ENCODE data around the gene IFRD2. TPM values are rescaled to one million over a fixed set of nuclear protein-coding genes. Genes with fewer than 3 reads are reported as not detected.

The IFRD2 gene
- total RNA-seq, 1 experiment from 2014 or later = 223 TPM

GRCh38 chr3:50326182-50326541 lies 33.9 kb upstream of the IFRD2 start:
- H3K27me3 ChIP-seq (ENCODE audit: low read length) = no peaks in the 10 kb centered on the region
- H4K20me1 ChIP-seq (ENCODE audit: low read length) = no peaks in the 10 kb centered on the region
- H3K4me3 ChIP-seq (ENCODE audit: low read length) = no peak overlapping the region
- no peak overlapping the region for H3K9ac ChIP-seq (ENCODE audit: low read length)
- no peak overlapping the region for H2AFZ ChIP-seq (ENCODE audit: low read length)
- no peak overlapping the region for H3K4me2 ChIP-seq (ENCODE audit: low read length)
- H3K4me1 ChIP-seq (ENCODE audit: insufficient read depth, low read length) = peaks cover 10% of the 10 kb centered on the region; the same call in 1 of the 2 replicates
- CTCF ChIA-PET = no interaction called here
- no peaks in the 10 kb centered on the region for H3K9me2 ChIP-seq (replicated peaks; ENCODE audit: low read length)
- no peak for DNase-seq
- H3K27ac ChIP-seq (ENCODE audit: low read length) = no peak overlapping the region
- POLR2A ChIA-PET (ENCODE audit: unreplicated experiment) = no interaction called here
- intact Hi-C loops (cut with micrococcal nuclease) = no loop called here
- H3K9me3 ChIP-seq (ENCODE audit: low read length) = no peaks in the 10 kb centered on the region
- no peaks in the 10 kb centered on the region for H3F3A ChIP-seq (ENCODE audit: low read length, unreplicated experiment)
- no TSS peak for BruUV-seq (replicated peaks)
- peaks cover 19% of the 10 kb centered on the region for H3K79me2 ChIP-seq (ENCODE audit: low read length)
- TF ChIP-seq EZH2 (IDR thresholded peaks at IDR 0.05; ENCODE audit: low read length, unreplicated experiment) (no peak), CTCF (conservative IDR thresholded peaks at IDR 0.05; ENCODE audit: low read depth, low read length) (no peak), EZH2phosphoT487 (IDR thresholded peaks at IDR 0.05; ENCODE audit: borderline replicate concordance, low read length) (no peak)
- peaks cover 15% of the 10 kb centered on the region; the same call in 1 of the 2 replicates for H3K36me3 ChIP-seq (ENCODE audit: low read depth, low read length)
- no peak for ATAC-seq

DNA sequence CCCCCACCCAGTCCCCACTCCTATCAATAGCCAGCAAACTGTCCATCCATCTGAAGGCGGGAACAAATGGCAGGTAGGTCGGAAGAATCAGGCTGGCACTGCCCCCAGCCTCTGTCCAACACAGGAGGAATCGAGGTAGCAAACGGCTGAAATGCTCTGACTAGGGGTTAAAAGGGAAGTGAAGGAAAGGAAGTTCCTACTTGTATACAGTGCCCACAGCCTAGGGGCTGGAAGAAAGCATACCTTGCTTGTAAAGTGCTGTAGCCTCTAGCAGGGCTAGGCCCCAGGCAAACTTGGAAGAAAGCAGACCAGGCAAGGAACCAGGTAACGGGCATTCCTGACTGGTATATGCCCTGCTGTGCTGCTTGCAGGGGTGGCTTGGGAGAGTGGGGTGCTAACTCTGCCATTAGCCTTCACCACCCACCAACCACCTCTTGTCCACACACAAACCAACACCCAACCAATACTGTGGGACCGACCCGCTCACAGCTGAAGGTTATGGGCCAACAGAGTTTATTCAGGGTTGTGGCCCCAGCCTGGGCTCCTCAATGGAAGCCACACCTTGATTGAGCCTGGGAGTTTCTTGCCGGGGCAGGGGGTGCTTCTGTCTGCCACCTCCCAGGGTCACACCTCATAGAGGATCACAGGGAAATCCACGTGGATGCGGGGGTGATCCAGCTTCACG lies 33.4 kb upstream of the IFRD2 start:
- CTCF ChIA-PET = interaction anchor here (0.6 kb wide), 1 partner anchor 12 kb away, joined by 3 read pairs; no protein-coding TSS in a partner anchor
- no peak for ATAC-seq
- TF ChIP-seq CTCF (conservative IDR thresholded peaks at IDR 0.05; ENCODE audit: low read depth, low read length) (no peak), EZH2phosphoT487 (IDR thresholded peaks at IDR 0.05; ENCODE audit: borderline replicate concordance, low read length) (no peak), EZH2 (IDR thresholded peaks at IDR 0.05; ENCODE audit: low read length, unreplicated experiment) (no peak)
- no peaks in the 10 kb centered on the region for H3K9me2 ChIP-seq (replicated peaks; ENCODE audit: low read length)
- DNase-seq = no peak
- no peak overlapping the region for H3K27ac ChIP-seq (ENCODE audit: low read length)
- H3K4me3 ChIP-seq (ENCODE audit: low read length) = no peak overlapping the region
- no peaks in the 10 kb centered on the region for H3K27me3 ChIP-seq (ENCODE audit: low read length)
- peaks cover 10% of the 10 kb centered on the region; the same call in 1 of the 2 replicates for H3K36me3 ChIP-seq (ENCODE audit: low read depth, low read length)
- H3K4me1 ChIP-seq (ENCODE audit: insufficient read depth, low read length) = peaks cover 10% of the 10 kb centered on the region; the same call in 1 of the 2 replicates
- no peaks in the 10 kb centered on the region for H4K20me1 ChIP-seq (ENCODE audit: low read length)
- POLR2A ChIA-PET (ENCODE audit: unreplicated experiment) = interaction anchor here (0.6 kb wide), 1 partner anchor 90 kb away, joined by 5 read pairs; no protein-coding TSS in a partner anchor
- H2AFZ ChIP-seq (ENCODE audit: low read length) = no peak overlapping the region
- intact Hi-C loops (cut with micrococcal nuclease) = no loop called here
- H3K79me2 ChIP-seq (ENCODE audit: low read length) = peaks cover 22% of the 10 kb centered on the region
- no TSS peak for BruUV-seq (replicated peaks)
- H3K9me3 ChIP-seq (ENCODE audit: low read length) = no peaks in the 10 kb centered on the region
- no peaks in the 10 kb centered on the region for H3F3A ChIP-seq (ENCODE audit: low read length, unreplicated experiment)
- no peak overlapping the region for H3K4me2 ChIP-seq (ENCODE audit: low read length)
- H3K9ac ChIP-seq (ENCODE audit: low read length) = no peak overlapping the region

DNA sequence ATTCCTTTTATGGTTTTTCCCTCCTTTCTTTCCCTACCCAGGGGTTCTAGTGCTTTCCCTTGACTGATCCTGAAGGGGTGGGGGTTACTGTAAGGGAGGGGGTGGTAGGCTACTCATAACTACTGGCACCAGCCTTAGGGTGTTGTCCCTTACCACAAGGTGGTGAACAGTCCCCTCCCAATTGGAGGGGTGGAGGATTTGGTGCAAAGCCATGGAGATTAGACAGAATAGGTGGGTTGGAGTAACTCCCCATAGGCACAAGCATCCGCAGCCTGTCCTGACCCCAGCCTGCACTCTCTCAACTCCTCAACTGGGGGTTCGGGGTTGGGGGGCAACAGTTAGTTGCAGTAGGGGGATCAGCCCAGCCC lies 32.9 kb upstream of the IFRD2 start:
- peaks cover 28% of the 10 kb centered on the region for H3K79me2 ChIP-seq (ENCODE audit: low read length)
- H2AFZ ChIP-seq (ENCODE audit: low read length) = no peak overlapping the region
- H3K9me2 ChIP-seq (replicated peaks; ENCODE audit: low read length) = no peaks in the 10 kb centered on the region
- H3F3A ChIP-seq (ENCODE audit: low read length, unreplicated experiment) = no peaks in the 10 kb centered on the region
- H3K9ac ChIP-seq (ENCODE audit: low read length) = no peak overlapping the region
- no peaks in the 10 kb centered on the region for H3K9me3 ChIP-seq (ENCODE audit: low read length)
- no peak overlapping the region for H3K4me2 ChIP-seq (ENCODE audit: low read length)
- H4K20me1 ChIP-seq (ENCODE audit: low read length) = no peaks in the 10 kb centered on the region
- H3K4me3 ChIP-seq (ENCODE audit: low read length) = no peak overlapping the region
- TF ChIP-seq EZH2phosphoT487 (IDR thresholded peaks at IDR 0.05; ENCODE audit: borderline replicate concordance, low read length) = no peak
- TF ChIP-seq CTCF (conservative IDR thresholded peaks at IDR 0.05; ENCODE audit: low read depth, low read length) = no peak
- TF ChIP-seq EZH2 (IDR thresholded peaks at IDR 0.05; ENCODE audit: low read length, unreplicated experiment) = no peak
- no peaks in the 10 kb centered on the region for H3K27me3 ChIP-seq (ENCODE audit: low read length)
- peaks cover 5% of the 10 kb centered on the region; the same call in 1 of the 2 replicates for H3K36me3 ChIP-seq (ENCODE audit: low read depth, low read length)
- BruUV-seq (replicated peaks) = no TSS peak
- peaks cover 15% of the 10 kb centered on the region; the same call in 1 of the 2 replicates for H3K4me1 ChIP-seq (ENCODE audit: insufficient read depth, low read length)
- no peak overlapping the region for H3K27ac ChIP-seq (ENCODE audit: low read length)
- ATAC-seq (no peak), DNase-seq (no peak)
- ChIA-PET CTCF (interaction anchor here (0.6 to 1.0 kb wide), 3 partner anchors 12 to 1673 kb away, joined by 3 to 4 read pairs (median 3); partner anchors contain the start of gene IFRD2), POLR2A (ENCODE audit: unreplicated experiment) (interaction anchor here (0.6 kb wide), 1 partner anchor 90 kb away, joined by 5 read pairs; no protein-coding TSS in a partner anchor)
- intact Hi-C loops (cut with micrococcal nuclease) = no loop called here
